Glutamatergic neuron (in vitro differentiated cells): ENCODE data around the gene ZCCHC14. TPM values are rescaled to one million over a fixed set of nuclear protein-coding genes. Genes with fewer than 3 reads are reported as not detected.

Experiments used
- DNase-seq: peaks from one replicate; pipeline ENCODE4 v3.0.0; 2022
- H3K27ac Mint-ChIP-seq: one replicate; pipeline ENCODE4 v1.8.0; 2020; ENCODE audit warnings: mild to moderate bottlenecking, mixed read lengths, inconsistent platforms; ENCODE audit not compliant: unreplicated experiment
- H3K27me3 Mint-ChIP-seq: one replicate; pipeline ENCODE4 v1.8.0; 2020; ENCODE audit warnings: mild to moderate bottlenecking, moderate library complexity, mixed read lengths, inconsistent platforms; ENCODE audit not compliant: unreplicated experiment
- H3K36me3 Mint-ChIP-seq: one replicate; pipeline ENCODE4 v1.8.0; 2020; ENCODE audit warnings: mild to moderate bottlenecking, mixed read lengths, inconsistent platforms; ENCODE audit not compliant: unreplicated experiment
- H3K4me1 Mint-ChIP-seq: one replicate; pipeline ENCODE4 v1.8.0; 2020; ENCODE audit warnings: mild to moderate bottlenecking, low read depth, mixed read lengths, inconsistent platforms; ENCODE audit not compliant: unreplicated experiment
- H3K4me3 Mint-ChIP-seq: one replicate; pipeline ENCODE4 v1.8.0; 2020; ENCODE audit warnings: mild to moderate bottlenecking, mixed read lengths, inconsistent platforms; ENCODE audit not compliant: unreplicated experiment
- H3K9me3 Mint-ChIP-seq: one replicate; pipeline ENCODE4 v1.8.0; 2020; ENCODE audit warnings: mild to moderate bottlenecking, moderate library complexity, mixed read lengths, inconsistent platforms; ENCODE audit not compliant: unreplicated experiment
- CTCF ChIP-seq: fragments of 200-600 bp; sonication (generic); IDR thresholded peaks from one replicate; pipeline ENCODE4 v1.5.0; 2021; ENCODE audit not compliant: partially characterized antibody, unreplicated experiment
- total RNA-seq: library from RNA; stranded (reverse); fragmentation: NEBNext Ultra II Directional; extraction: Animal tissue kit (Norgen Biotek cat#: 25700); gene quantifications from one replicate; pipeline ENCODE4 v1.2.1, GENCODE V29; 2021; ENCODE audit not compliant: unreplicated experiment

Gene ZCCHC14
- total RNA-seq, 1 donor from 2014 or later, result 29.2 TPM

DNA sequence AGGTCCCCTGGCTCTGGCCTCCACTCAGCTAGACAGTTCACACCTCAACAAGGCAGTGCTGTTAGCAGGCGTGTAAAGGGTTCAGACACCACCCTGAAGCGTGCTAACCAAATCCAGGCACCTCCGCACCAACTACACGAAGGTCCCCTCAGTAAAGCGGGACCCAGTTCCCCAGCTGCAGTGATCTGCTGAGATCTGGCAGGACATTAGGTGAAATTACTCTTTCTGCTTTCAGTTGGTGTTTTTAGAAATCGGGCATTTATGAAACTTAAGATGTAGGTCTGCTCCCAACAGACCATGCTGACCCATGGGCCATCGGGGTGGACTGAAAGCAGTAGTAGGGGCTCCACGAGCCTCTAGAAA lies 136.4 kb downstream of the ZCCHC14 start:
- no peak for TF ChIP-seq CTCF
- H3K36me3 Mint-ChIP-seq, result peaks cover 3% of the 10 kb centered on the region
- H3K27ac Mint-ChIP-seq, result no peak overlapping the region
- no peak for DNase-seq
- peaks cover 7% of the 10 kb centered on the region for H3K9me3 Mint-ChIP-seq
- peaks cover 7% of the 10 kb centered on the region for H3K27me3 Mint-ChIP-seq
- peaks cover 22% of the 10 kb centered on the region for H3K4me1 Mint-ChIP-seq
- H3K4me3 Mint-ChIP-seq, result no peak overlapping the region

Other genes with a start within 250 kb of the ZCCHC14 start
- gene C16orf95, start 175.6 kb downstream of the ZCCHC14 start, total RNA-seq, result 9.2 TPM
- gene FBXO31, start 109.2 kb downstream of the ZCCHC14 start, total RNA-seq, result 66.7 TPM
- 297 TPM for gene MAP1LC3B, start 100.7 kb downstream of the ZCCHC14 start, total RNA-seq
- gene JPH3, start 109.5 kb upstream of the ZCCHC14 start, total RNA-seq, result 10.5 TPM